HCT116 (cell line): Measurements from ENCODE around the gene PRKG1. TPM values are rescaled to one million over a fixed set of nuclear protein-coding genes. Genes with fewer than 3 reads are reported as not detected.

Experiments
- ATAC-seq: fragments of 200-7000 bp; cut with Tn5 transposase; 2 replicates; pipeline ENCODE4 v1.9.1; 2020; ENCODE audit warnings: mild to moderate bottlenecking, moderate library complexity
- BruUV-seq: library from RNA; stranded (reverse); fragments of 400-500 nt; replicated peaks from 2 replicates; lab custom pipeline; 2021; lab: Mats Ljungman, UMichigan
- CTCF ChIA-PET: fragments of 300-600 bp; sonication (Branson Sonifier 250); formaldehyde crosslinking; loops from one replicate; lab custom pipeline; 2021; ENCODE audit warnings: antibody characterized with exemption; lab: Charles Lee
- POLR2A ChIA-PET: fragments of 300-600, 350-600 bp; sonication (Branson Sonifier 250); formaldehyde crosslinking; loops from one replicate; lab custom pipeline; 2021; ENCODE audit warnings: antibody characterized with exemption; lab: Charles Lee
- RAD21 ChIA-PET, 2 experiments: fragments of 300-600 bp; sonication (Branson Sonifier 250); formaldehyde crosslinking; loops; one replicate each; lab custom pipeline; 2023; ENCODE audit warnings: low total read pairs in 2 of 2; ENCODE audit not compliant: uncharacterized antibody in 2 of 2, unreplicated experiment in 2 of 2, low non-redundant PET in 1 of 2; lab: Charles Lee
- DNase-seq: peaks from one replicate; pipeline ENCODE4 v3.0.0-alpha.2; 2010; ENCODE audit warnings: low read depth, low spot score
- H2AFZ ChIP-seq: fragments of 200-600 bp; shearing (Covaris generic), sonication (generic); 2 replicates; pipeline ENCODE4 v1.6.1; 2017; ENCODE audit warnings: low read depth, mixed run types, mixed read lengths, antibody characterized with exemption, low read length; ENCODE audit not compliant: poor library complexity, severe bottlenecking
- H3K27ac ChIP-seq: 2 replicates; pipeline ENCODE4 v1.5.1; 2012; ENCODE audit warnings: low read depth, low read length
- H3K27me3 ChIP-seq: fragments of 200-600 bp; sonication (generic); 2 replicates; pipeline ENCODE4 v1.6.1; 2016; ENCODE audit warnings: mixed run types, low read length, mixed read lengths; ENCODE audit not compliant: insufficient read depth
- H3K36me3 ChIP-seq, 2 experiments: fragments of 200-500 bp in 1 of 2; fragments of 200-600 bp in 1 of 2; sonication (Bioruptor generic) in 1 of 2; sonication (generic) in 1 of 2; 2 replicates each; pipeline versions ENCODE4 v1.5.1 to v1.6.1; 2014 to 2016; ENCODE audit warnings: low read length in 2 of 2, inconsistent platforms in 1 of 2, mixed read lengths in 1 of 2, mixed run types in 1 of 2; ENCODE audit not compliant: insufficient read depth in 2 of 2, control insufficient read depth in 1 of 2
- H3K4me1 ChIP-seq, 2 experiments: fragments of 200-600 bp in 1 of 2; sonication (generic) in 1 of 2; 2 replicates each; pipeline versions ENCODE4 v1.5.1 to v1.6.1; 2012 to 2017; ENCODE audit warnings: low read length in 2 of 2, inconsistent platforms in 1 of 2, mild to moderate bottlenecking in 1 of 2, mixed read lengths in 1 of 2, mixed run types in 1 of 2, moderate library complexity in 1 of 2; ENCODE audit not compliant: insufficient read depth in 2 of 2, control insufficient read depth in 1 of 2
- H3K4me2 ChIP-seq: fragments of 200-600 bp; sonication (generic); 2 replicates; pipeline ENCODE4 v1.6.1; 2017; ENCODE audit warnings: mixed run types, low read length, mixed read lengths
- H3K4me3 ChIP-seq, 2 experiments: fragments of 200-600 bp in 1 of 2; sonication (generic) in 1 of 2; replicated peaks in 1 of 2; 2 replicates each; pipeline ENCODE4 v1.5.1; 2011 to 2016; ENCODE audit warnings: low read length in 2 of 2, control low read depth in 1 of 2, low read depth in 1 of 2, mild to moderate bottlenecking in 1 of 2, mixed read lengths in 1 of 2, mixed run types in 1 of 2
- H3K79me2 ChIP-seq: fragments of 200-600 bp; sonication (generic); 2 replicates; pipeline ENCODE4 v1.6.1; 2017; ENCODE audit warnings: mild to moderate bottlenecking, mixed run types, low read length, moderate library complexity, mixed read lengths; ENCODE audit not compliant: insufficient read depth
- H3K9ac ChIP-seq: fragments of 200-600 bp; sonication (generic); 2 replicates; pipeline ENCODE4 v1.6.1; 2016; ENCODE audit warnings: low read length, mixed read lengths
- H3K9me2 ChIP-seq: fragments of 200-600 bp; sonication (generic), shearing (Covaris generic); 2 replicates; pipeline ENCODE4 v1.6.1; 2017; ENCODE audit warnings: mixed run types, mild to moderate bottlenecking, moderate library complexity; ENCODE audit not compliant: insufficient read depth
- H3K9me3 ChIP-seq, 2 experiments: fragments of 200-500 bp in 1 of 2; fragments of 200-600 bp in 1 of 2; sonication (Bioruptor generic) in 1 of 2; sonication (generic) in 1 of 2; 2 replicates each; pipeline ENCODE4 v1.6.1; 2014 to 2017; ENCODE audit warnings: low read length in 2 of 2, mixed read lengths in 2 of 2, inconsistent platforms in 1 of 2, low read depth in 1 of 2, mild to moderate bottlenecking in 1 of 2, mixed run types in 1 of 2, moderate library complexity in 1 of 2; ENCODE audit not compliant: control insufficient read depth in 1 of 2, insufficient read depth in 1 of 2
- H4K20me1 ChIP-seq: fragments of 200-600 bp; sonication (generic), shearing (Covaris generic); 2 replicates; pipeline ENCODE4 v1.6.1; 2017; ENCODE audit warnings: mixed run types, mild to moderate bottlenecking, moderate library complexity; ENCODE audit not compliant: insufficient read depth
- CBX3 ChIP-seq: IDR thresholded peaks from 2 replicates; pipeline ENCODE4 v1.6.1; 2012; ENCODE audit warnings: low read depth
- CEBPB ChIP-seq: IDR thresholded peaks from 2 replicates; pipeline ENCODE4 v1.6.1; 2012; ENCODE audit warnings: low read depth
- CTCF ChIP-seq, 3 experiments: fragments of 200-600 bp in 1 of 3; sonication (generic) in 1 of 3; IDR thresholded peaks in 2 of 3; conservative IDR thresholded peaks in 1 of 3; 2 replicates each; pipeline ENCODE4 v1.5.1; 2012 to 2017; ENCODE audit warnings: low read depth in 2 of 3, low read length in 2 of 3, antibody characterized with exemption in 1 of 3, borderline replicate concordance in 1 of 3, control low read depth in 1 of 3, mild to moderate bottlenecking in 1 of 3, mixed read lengths in 1 of 3, mixed run types in 1 of 3, moderate library complexity in 1 of 3; ENCODE audit not compliant: insufficient read depth in 1 of 3
- EGR1 ChIP-seq: IDR thresholded peaks from 2 replicates; pipeline ENCODE4 v1.6.1; 2012; ENCODE audit warnings: low read depth
- EZH2 ChIP-seq: fragments of 200-600 bp; sonication (generic); IDR thresholded peaks from 2 replicates; pipeline ENCODE4 v1.6.1; 2017; ENCODE audit warnings: antibody characterized with exemption, mixed run types
- FOSL1 ChIP-seq: IDR thresholded peaks from 2 replicates; pipeline ENCODE4 v1.6.1; 2012; ENCODE audit warnings: low read depth
- JUND ChIP-seq: IDR thresholded peaks from 2 replicates; pipeline ENCODE4 v1.6.1; 2012
- MAX ChIP-seq: IDR thresholded peaks from 2 replicates; pipeline ENCODE4 v1.6.1; 2012
- POLR2A ChIP-seq: IDR thresholded peaks from 2 replicates; pipeline ENCODE4 v1.7.0; 2011; ENCODE audit warnings: borderline replicate concordance; ENCODE audit not compliant: insufficient read depth, insufficient read length; ENCODE audit errors: extremely low read depth
- POLR2AphosphoS5 ChIP-seq: IDR thresholded peaks from 2 replicates; pipeline ENCODE4 v1.6.1; 2011; ENCODE audit warnings: mild to moderate bottlenecking, low read depth, low read length, moderate library complexity
- RAD21 ChIP-seq: IDR thresholded peaks from 2 replicates; pipeline ENCODE4 v1.6.1; 2012; ENCODE audit warnings: low read depth, mild to moderate bottlenecking
- SIN3A ChIP-seq: IDR thresholded peaks from 2 replicates; pipeline ENCODE4 v1.6.1; 2012; ENCODE audit warnings: low read depth
- SP1 ChIP-seq: IDR thresholded peaks from 2 replicates; pipeline ENCODE4 v1.6.1; 2012; ENCODE audit warnings: low read depth
- SRF ChIP-seq: IDR thresholded peaks from 2 replicates; pipeline ENCODE4 v1.6.1; 2012; ENCODE audit warnings: low read depth
- TCF7L2 ChIP-seq: IDR thresholded peaks from 2 replicates; pipeline ENCODE4 v1.7.0; 2011; ENCODE audit warnings: borderline replicate concordance, inconsistent platforms; ENCODE audit not compliant: insufficient read depth, insufficient read length; ENCODE audit errors: extremely low read depth
- YY1 ChIP-seq: IDR thresholded peaks from 2 replicates; pipeline ENCODE4 v1.6.1; 2011; ENCODE audit warnings: low read length, low read depth, moderate library complexity, mild to moderate bottlenecking; ENCODE audit not compliant: insufficient replicate concordance; ENCODE audit errors: extremely low read depth
- ZBTB33 ChIP-seq: IDR thresholded peaks from 2 replicates; pipeline ENCODE4 v1.6.1; 2011; ENCODE audit warnings: mild to moderate bottlenecking, low read length, moderate library complexity; ENCODE audit not compliant: insufficient replicate concordance; ENCODE audit errors: extremely low read depth
- ZNF274 ChIP-seq: fragments of 200-500 bp; sonication (Bioruptor generic); IDR thresholded peaks from 2 replicates; pipeline ENCODE4 v1.6.1; 2014; ENCODE audit warnings: mild to moderate bottlenecking, low read depth, low read length, inconsistent platforms
- intact Hi-C: fragments of 100-400 bp; cut with micrococcal nuclease; formaldehyde crosslinking; loops from 2 replicates; pipeline ENCODE4 v1.10.0; 2022
- total RNA-seq: library from RNA; stranded (reverse); gene quantifications from one replicate; pipeline ENCODE4 v1.2.1, GENCODE V29; 2021; ENCODE audit not compliant: unreplicated experiment
- TF ChIP-seq, protein P1 (sequence below): IDR thresholded peaks from 2 replicates; pipeline ENCODE4 v1.6.1; 2012
- TF ChIP-seq, protein P2 (sequence below): IDR thresholded peaks from 2 replicates; pipeline ENCODE4 v1.6.1; 2012; ENCODE audit warnings: low read depth

Gene PRKG1
- total RNA-seq, 1 experiment from 2014 or later, result 1.4 TPM

DNA sequence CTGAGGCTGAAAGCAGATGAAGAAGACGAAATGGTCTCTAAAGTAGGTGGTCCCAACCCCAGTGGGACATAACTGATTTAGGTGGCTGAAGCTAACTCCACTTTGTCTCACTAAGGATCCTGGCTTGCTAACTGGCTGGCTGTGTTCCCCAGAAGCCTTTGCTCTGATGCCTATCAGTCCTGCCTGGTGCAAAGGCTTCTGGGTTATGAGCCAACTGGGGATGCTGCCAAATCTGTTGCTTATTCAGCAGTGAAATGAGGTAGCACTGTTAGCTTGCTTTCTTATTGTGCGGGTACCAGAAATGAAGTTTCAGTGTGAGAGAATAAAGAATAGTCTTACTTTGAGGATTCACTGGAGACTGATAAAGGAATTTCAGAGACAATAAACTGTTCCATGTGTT is 18.1 kb downstream of the PRKG1 start:
- intact Hi-C loops, result no loop called here
- TF ChIP-seq TCF7L2 (no peak), MAX (no peak), CBX3 (no peak), FOSL1 (no peak), EZH2 (no peak), EGR1 (no peak), POLR2AphosphoS5 (no peak), SP1 (no peak), CTCF (IDR thresholded peaks at IDR 0.05 in 2 of 3, conservative IDR thresholded peaks at IDR 0.05 in 1 of 3; ENCODE audit: borderline replicate concordance in 1 of 3, insufficient read depth in 1 of 3, low read depth in 2 of 3, low read length in 2 of 3) (no peak), POLR2A (no peak), RAD21 (no peak), YY1 (no peak), ZNF274 (no peak), CEBPB (no peak), SRF (no peak), SIN3A (no peak), JUND (no peak), ZBTB33 (no peak)
- TF ChIP-seq, protein P1, sequence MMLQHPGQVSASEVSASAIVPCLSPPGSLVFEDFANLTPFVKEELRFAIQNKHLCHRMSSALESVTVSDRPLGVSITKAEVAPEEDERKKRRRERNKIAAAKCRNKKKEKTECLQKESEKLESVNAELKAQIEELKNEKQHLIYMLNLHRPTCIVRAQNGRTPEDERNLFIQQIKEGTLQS, result no peak
- TF ChIP-seq, protein P2, sequence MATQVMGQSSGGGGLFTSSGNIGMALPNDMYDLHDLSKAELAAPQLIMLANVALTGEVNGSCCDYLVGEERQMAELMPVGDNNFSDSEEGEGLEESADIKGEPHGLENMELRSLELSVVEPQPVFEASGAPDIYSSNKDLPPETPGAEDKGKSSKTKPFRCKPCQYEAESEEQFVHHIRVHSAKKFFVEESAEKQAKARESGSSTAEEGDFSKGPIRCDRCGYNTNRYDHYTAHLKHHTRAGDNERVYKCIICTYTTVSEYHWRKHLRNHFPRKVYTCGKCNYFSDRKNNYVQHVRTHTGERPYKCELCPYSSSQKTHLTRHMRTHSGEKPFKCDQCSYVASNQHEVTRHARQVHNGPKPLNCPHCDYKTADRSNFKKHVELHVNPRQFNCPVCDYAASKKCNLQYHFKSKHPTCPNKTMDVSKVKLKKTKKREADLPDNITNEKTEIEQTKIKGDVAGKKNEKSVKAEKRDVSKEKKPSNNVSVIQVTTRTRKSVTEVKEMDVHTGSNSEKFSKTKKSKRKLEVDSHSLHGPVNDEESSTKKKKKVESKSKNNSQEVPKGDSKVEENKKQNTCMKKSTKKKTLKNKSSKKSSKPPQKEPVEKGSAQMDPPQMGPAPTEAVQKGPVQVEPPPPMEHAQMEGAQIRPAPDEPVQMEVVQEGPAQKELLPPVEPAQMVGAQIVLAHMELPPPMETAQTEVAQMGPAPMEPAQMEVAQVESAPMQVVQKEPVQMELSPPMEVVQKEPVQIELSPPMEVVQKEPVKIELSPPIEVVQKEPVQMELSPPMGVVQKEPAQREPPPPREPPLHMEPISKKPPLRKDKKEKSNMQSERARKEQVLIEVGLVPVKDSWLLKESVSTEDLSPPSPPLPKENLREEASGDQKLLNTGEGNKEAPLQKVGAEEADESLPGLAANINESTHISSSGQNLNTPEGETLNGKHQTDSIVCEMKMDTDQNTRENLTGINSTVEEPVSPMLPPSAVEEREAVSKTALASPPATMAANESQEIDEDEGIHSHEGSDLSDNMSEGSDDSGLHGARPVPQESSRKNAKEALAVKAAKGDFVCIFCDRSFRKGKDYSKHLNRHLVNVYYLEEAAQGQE, result no peak
- TF ChIP-seq, all 23 proteins: peak for 0
- BruUV-seq, result no TSS peak
- ATAC-seq (no peak), DNase-seq (no peak)
- Histone ChIP-seq H3K36me3 (no peaks in the 10 kb centered on the region), H3K9me3 (no peaks in the 10 kb centered on the region), H3K9ac (no peak overlapping the region), H2AFZ (no peak overlapping the region), H4K20me1 (no peaks in the 10 kb centered on the region), H3K27ac (no peak overlapping the region), H3K4me1 (no peaks in the 10 kb centered on the region), H3K4me2 (no peak overlapping the region), H3K27me3 (peaks cover 12% of the 10 kb centered on the region), H3K4me3 (no peak overlapping the region), H3K79me2 (no peaks in the 10 kb centered on the region), H3K9me2 (no peaks in the 10 kb centered on the region)
- RAD21 ChIA-PET, result no interaction called here
- POLR2A ChIA-PET, result no interaction called here
- CTCF ChIA-PET, result interaction anchor here (0.8 kb wide), 1 partner anchor 12 kb away, joined by 4 read pairs; no protein-coding TSS in a partner anchor
